ENCODE results near the gene TUT4. TPM values are rescaled to one million over a fixed set of nuclear protein-coding genes. Genes with fewer than 3 reads are reported as not detected.

TUT4 gene
- total and polyA plus RNA-seq, 2 experiments from 2014 or later = 37.9 to 58.0 TPM

- no peak for DNase-seq (ENCODE audit: low spot score)
- Histone ChIP-seq H3K27me3 (no peaks in the 10 kb centered on the region), H3K36me3 (replicated peaks; ENCODE audit: insufficient read depth, low read depth) (no peaks in the 10 kb centered on the region), H2AFZ (no peak overlapping the region), H3K79me2 (no peaks in the 10 kb centered on the region), H3K4me1 (ENCODE audit: insufficient read depth) (no peaks in the 10 kb centered on the region), H3K4me2 (no peak overlapping the region), H3K9me3 (ENCODE audit: low read depth) (no peaks in the 10 kb centered on the region), H3K4me3 (no peak overlapping the region), H3K27ac (no peak overlapping the region), H4K20me1 (ENCODE audit: insufficient read depth, poor library complexity, severe bottlenecking) (no peaks in the 10 kb centered on the region), H3K9me2 (replicated peaks; ENCODE audit: insufficient read depth) (no peaks in the 10 kb centered on the region)
- 73% methylated on average over 9 of the region's 9 CpGs for WGBS (ENCODE audit: low lambda C conversion rate, missing lambda C conversion rate)
- TF ChIP-seq, protein P1, sequence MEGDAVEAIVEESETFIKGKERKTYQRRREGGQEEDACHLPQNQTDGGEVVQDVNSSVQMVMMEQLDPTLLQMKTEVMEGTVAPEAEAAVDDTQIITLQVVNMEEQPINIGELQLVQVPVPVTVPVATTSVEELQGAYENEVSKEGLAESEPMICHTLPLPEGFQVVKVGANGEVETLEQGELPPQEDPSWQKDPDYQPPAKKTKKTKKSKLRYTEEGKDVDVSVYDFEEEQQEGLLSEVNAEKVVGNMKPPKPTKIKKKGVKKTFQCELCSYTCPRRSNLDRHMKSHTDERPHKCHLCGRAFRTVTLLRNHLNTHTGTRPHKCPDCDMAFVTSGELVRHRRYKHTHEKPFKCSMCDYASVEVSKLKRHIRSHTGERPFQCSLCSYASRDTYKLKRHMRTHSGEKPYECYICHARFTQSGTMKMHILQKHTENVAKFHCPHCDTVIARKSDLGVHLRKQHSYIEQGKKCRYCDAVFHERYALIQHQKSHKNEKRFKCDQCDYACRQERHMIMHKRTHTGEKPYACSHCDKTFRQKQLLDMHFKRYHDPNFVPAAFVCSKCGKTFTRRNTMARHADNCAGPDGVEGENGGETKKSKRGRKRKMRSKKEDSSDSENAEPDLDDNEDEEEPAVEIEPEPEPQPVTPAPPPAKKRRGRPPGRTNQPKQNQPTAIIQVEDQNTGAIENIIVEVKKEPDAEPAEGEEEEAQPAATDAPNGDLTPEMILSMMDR (IDR thresholded peaks at IDR 0.05; ENCODE audit: poor library complexity) = no peak
- TF ChIP-seq EZH2phosphoT487 (IDR thresholded peaks at IDR 0.05; ENCODE audit: low read depth, severe bottlenecking, unreplicated experiment) (no peak), EZH2 (IDR thresholded peaks at IDR 0.05; ENCODE audit: borderline replicate concordance) (no peak)
Measured at GRCh38 chr1:52423771-52424170, 129.1 kb downstream of the TUT4 start.

GRCh38 chr1:52423055-52423454 lies 129.8 kb downstream of the TUT4 start:
- Histone ChIP-seq H3K4me1 (ENCODE audit: insufficient read depth) (no peaks in the 10 kb centered on the region), H3K4me2 (no peak overlapping the region), H3K27ac (no peak overlapping the region), H3K36me3 (replicated peaks; ENCODE audit: insufficient read depth, low read depth) (no peaks in the 10 kb centered on the region), H3K9me3 (ENCODE audit: low read depth) (no peaks in the 10 kb centered on the region), H2AFZ (no peak overlapping the region), H3K4me3 (no peak overlapping the region), H3K9me2 (replicated peaks; ENCODE audit: insufficient read depth) (no peaks in the 10 kb centered on the region), H4K20me1 (ENCODE audit: insufficient read depth, poor library complexity, severe bottlenecking) (no peaks in the 10 kb centered on the region), H3K27me3 (no peaks in the 10 kb centered on the region), H3K79me2 (no peaks in the 10 kb centered on the region)
- no peak for TF ChIP-seq EZH2phosphoT487 (IDR thresholded peaks at IDR 0.05; ENCODE audit: low read depth, severe bottlenecking, unreplicated experiment)
- TF ChIP-seq, protein P1 (IDR thresholded peaks at IDR 0.05; ENCODE audit: poor library complexity) = no peak
- TF ChIP-seq EZH2 (IDR thresholded peaks at IDR 0.05; ENCODE audit: borderline replicate concordance) = no peak
- DNase-seq (ENCODE audit: low spot score) = no peak
- WGBS (ENCODE audit: low lambda C conversion rate, missing lambda C conversion rate) = 98% methylated on average over 2 of the region's 2 CpGs

DNA sequence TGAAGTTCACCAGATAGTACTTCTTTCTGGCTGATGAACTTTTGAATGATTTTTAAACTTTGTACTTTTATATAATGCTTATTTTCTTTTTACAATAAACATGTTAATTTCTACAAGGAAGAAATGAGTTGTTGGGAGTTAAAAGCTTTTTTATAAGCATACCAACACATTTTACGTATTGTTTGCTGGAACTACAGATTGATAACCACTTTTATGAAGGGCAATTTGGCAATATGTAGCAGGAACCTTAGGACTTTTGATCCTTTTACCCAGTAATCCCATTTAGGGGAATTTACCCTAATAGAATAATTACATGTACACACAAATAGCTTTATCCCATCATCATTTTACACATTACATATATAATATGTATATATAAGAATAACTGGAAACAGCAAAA lies 132.2 kb downstream of the TUT4 start:
- H3K79me2 ChIP-seq = no peaks in the 10 kb centered on the region
- no peak overlapping the region for H3K4me2 ChIP-seq
- no peaks in the 10 kb centered on the region for H3K27me3 ChIP-seq
- no peak overlapping the region for H3K4me3 ChIP-seq
- no peaks in the 10 kb centered on the region for H4K20me1 ChIP-seq (ENCODE audit: insufficient read depth, poor library complexity, severe bottlenecking)
- no peaks in the 10 kb centered on the region for H3K9me2 ChIP-seq (replicated peaks; ENCODE audit: insufficient read depth)
- H3K36me3 ChIP-seq (replicated peaks; ENCODE audit: insufficient read depth, low read depth) = no peaks in the 10 kb centered on the region
- no peak for TF ChIP-seq EZH2phosphoT487 (IDR thresholded peaks at IDR 0.05; ENCODE audit: low read depth, severe bottlenecking, unreplicated experiment)
- TF ChIP-seq EZH2 (IDR thresholded peaks at IDR 0.05; ENCODE audit: borderline replicate concordance) = no peak
- TF ChIP-seq, protein P1 (IDR thresholded peaks at IDR 0.05; ENCODE audit: poor library complexity) = no peak
- no peaks in the 10 kb centered on the region for H3K9me3 ChIP-seq (ENCODE audit: low read depth)
- H3K4me1 ChIP-seq (ENCODE audit: insufficient read depth) = no peaks in the 10 kb centered on the region
- no peak for DNase-seq (ENCODE audit: low spot score)
- no peak overlapping the region for H3K27ac ChIP-seq
- WGBS (ENCODE audit: low lambda C conversion rate, missing lambda C conversion rate) = 61% methylated on average over 1 of the region's 1 CpG
- H2AFZ ChIP-seq = no peak overlapping the region

- H3K36me3 ChIP-seq (replicated peaks; ENCODE audit: insufficient read depth, low read depth) = peaks cover 4% of the 10 kb centered on the region
- DNase-seq (ENCODE audit: low spot score) = no peak
- WGBS (ENCODE audit: low lambda C conversion rate, missing lambda C conversion rate) = 90% methylated on average over 2 of the region's 2 CpGs
Measured at GRCh38 chr1:52416811-52417210, 136.1 kb downstream of the TUT4 start.

More at GRCh38 chr1:52416811-52417210, 136.1 kb downstream of the TUT4 start:
- TF ChIP-seq EZH2phosphoT487 (IDR thresholded peaks at IDR 0.05; ENCODE audit: low read depth, severe bottlenecking, unreplicated experiment) (no peak), EZH2 (IDR thresholded peaks at IDR 0.05; ENCODE audit: borderline replicate concordance) (no peak)
- TF ChIP-seq, protein P1 (IDR thresholded peaks at IDR 0.05; ENCODE audit: poor library complexity) = no peak
- no peak overlapping the region for H2AFZ ChIP-seq
- H3K4me3 ChIP-seq = no peak overlapping the region
- H3K27me3 ChIP-seq = no peaks in the 10 kb centered on the region
- H3K4me2 ChIP-seq = no peak overlapping the region
- H3K79me2 ChIP-seq = no peaks in the 10 kb centered on the region
- H4K20me1 ChIP-seq (ENCODE audit: insufficient read depth, poor library complexity, severe bottlenecking) = no peaks in the 10 kb centered on the region
- H3K27ac ChIP-seq = no peak overlapping the region
- H3K9me2 ChIP-seq (replicated peaks; ENCODE audit: insufficient read depth) = no peaks in the 10 kb centered on the region
- H3K9me3 ChIP-seq (ENCODE audit: low read depth) = no peaks in the 10 kb centered on the region
- no peaks in the 10 kb centered on the region for H3K4me1 ChIP-seq (ENCODE audit: insufficient read depth)
